Activated CD8-positive, alpha-beta T cell treated with anti-CD3 and anti-CD28 coated beads, Interleukin-2, amount 10 ng/mL, durations not matched to agents 7 days and 5 days (primary cell): ENCODE data around the gene SELENOV. TPM values are rescaled to one million over a fixed set of nuclear protein-coding genes. Genes with fewer than 3 reads are reported as not detected.

Experiments used
- ATAC-seq: fragments of 150-1000 bp; cut with Tn5 transposase; one replicate; pipeline ENCODE4 v1.10.0; 2021; ENCODE audit warnings: moderate library complexity
- CTCF ChIA-PET: fragments of 350-600 bp; sonication (Branson Sonifier 250); formaldehyde crosslinking; loops from one replicate; lab custom pipeline; 2021; ENCODE audit warnings: antibody characterized with exemption; lab: Charles Lee
- POLR2A ChIA-PET: fragments of 350-600 bp; sonication (Branson Sonifier 250); formaldehyde crosslinking; loops from one replicate; lab custom pipeline; 2021; ENCODE audit warnings: antibody characterized with exemption; lab: Charles Lee
- DNase-seq: peaks from one replicate; pipeline ENCODE4 v3.0.0-alpha.2; 2020
- H3K27ac Mint-ChIP-seq: one replicate; pipeline ENCODE4 v1.8.0; 2021; ENCODE audit warnings: mild to moderate bottlenecking, mixed read lengths
- H3K27me3 Mint-ChIP-seq: one replicate; pipeline ENCODE4 v1.8.0; 2021; ENCODE audit warnings: low read depth, mixed read lengths
- H3K36me3 Mint-ChIP-seq: one replicate; pipeline ENCODE4 v1.8.0; 2021; ENCODE audit warnings: low read depth, mixed read lengths
- H3K4me1 Mint-ChIP-seq: one replicate; pipeline ENCODE4 v1.8.0; 2021; ENCODE audit warnings: low read depth, mixed read lengths
- H3K4me3 Mint-ChIP-seq: one replicate; pipeline ENCODE4 v1.8.0; 2021; ENCODE audit warnings: mild to moderate bottlenecking, mixed read lengths
- H3K9me3 Mint-ChIP-seq: one replicate; pipeline ENCODE4 v1.8.0; 2022; ENCODE audit warnings: mixed read lengths; ENCODE audit not compliant: insufficient read depth
- total RNA-seq, 2 experiments: library from RNA; stranded (reverse); gene quantifications; one replicate each; pipeline ENCODE4 v1.2.3, GENCODE V29; 2021

SELENOV gene
- total RNA-seq, 2 experiments from 2014 or later = not detected

DNA sequence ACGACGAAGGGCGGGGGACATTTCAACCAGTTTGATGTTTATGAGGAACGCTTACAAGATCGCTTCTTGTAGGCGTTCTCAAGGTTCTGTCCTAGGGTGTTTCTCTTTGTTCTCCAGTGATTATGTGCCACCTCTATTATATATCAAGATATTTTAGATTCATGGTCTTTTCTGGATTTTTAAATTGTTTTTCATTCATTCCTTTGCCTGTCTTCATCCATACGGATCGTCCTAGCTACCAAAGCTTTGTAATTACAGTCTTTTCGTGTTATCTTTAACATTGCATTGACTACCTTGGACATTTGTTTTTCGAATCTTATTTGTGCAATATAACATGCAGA lies 25.4 kb downstream of the SELENOV start:
- no peak for ATAC-seq
- Mint-ChIP-seq H3K36me3 (peaks cover 15% of the 10 kb centered on the region), H3K27ac (peak overlapping the region; percentile 94), H3K4me1 (peaks cover 61% of the 10 kb centered on the region), H3K9me3 (no peaks in the 10 kb centered on the region), H3K4me3 (peak overlapping the region; percentile 95), H3K27me3 (no peaks in the 10 kb centered on the region)
- ChIA-PET CTCF (interaction anchor here (1.1 to 2.5 kb wide), 3 partner anchors 100 to 133 kb away, joined by 4 to 18 read pairs (median 10); no protein-coding TSS in a partner anchor), POLR2A (interaction anchor here (2.8 to 2.9 kb wide), 2 partner anchors 99 to 105 kb away, joined by 6 to 14 read pairs; partner anchors contain the start of gene RPS16)
- DNase-seq = no peak

DNA sequence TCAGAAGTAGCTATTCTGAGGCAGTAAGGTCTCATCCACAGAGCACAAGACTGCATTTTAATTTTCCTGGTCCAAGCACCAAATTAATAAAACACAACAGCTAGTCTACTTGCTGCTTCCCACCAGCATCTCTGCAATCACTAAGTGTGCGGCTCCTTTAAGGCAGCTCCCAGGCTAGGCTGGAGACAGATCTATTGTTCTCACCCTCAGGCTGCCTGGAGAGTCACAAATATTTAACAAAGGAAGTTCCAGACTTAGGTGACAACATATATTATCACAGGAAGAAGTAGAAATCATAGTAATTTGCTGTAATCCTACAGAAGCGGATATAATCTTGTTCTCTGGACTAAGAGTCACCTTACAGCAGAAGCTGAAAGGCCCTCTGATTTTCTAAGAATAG lies 27.3 kb downstream of the SELENOV start:
- ChIA-PET CTCF (interaction anchor here (0.6 to 5.0 kb wide), 7 partner anchors 9 to 302 kb away, joined by 3 to 26 read pairs (median 4); partner anchors contain the start of genes EID2B and TIMM50), POLR2A (interaction anchor here (1.8 to 2.9 kb wide), 2 partner anchors 97 to 101 kb away, joined by 5 to 6 read pairs; partner anchors contain the start of gene SUPT5H)
- Mint-ChIP-seq H3K4me1 (peaks cover 70% of the 10 kb centered on the region), H3K36me3 (peaks cover 10% of the 10 kb centered on the region), H3K27ac (peak overlapping the region; percentile 43), H3K4me3 (no peak overlapping the region), H3K27me3 (no peaks in the 10 kb centered on the region), H3K9me3 (no peaks in the 10 kb centered on the region)
- ATAC-seq (no peak), DNase-seq (peak; percentile 17)

DNA sequence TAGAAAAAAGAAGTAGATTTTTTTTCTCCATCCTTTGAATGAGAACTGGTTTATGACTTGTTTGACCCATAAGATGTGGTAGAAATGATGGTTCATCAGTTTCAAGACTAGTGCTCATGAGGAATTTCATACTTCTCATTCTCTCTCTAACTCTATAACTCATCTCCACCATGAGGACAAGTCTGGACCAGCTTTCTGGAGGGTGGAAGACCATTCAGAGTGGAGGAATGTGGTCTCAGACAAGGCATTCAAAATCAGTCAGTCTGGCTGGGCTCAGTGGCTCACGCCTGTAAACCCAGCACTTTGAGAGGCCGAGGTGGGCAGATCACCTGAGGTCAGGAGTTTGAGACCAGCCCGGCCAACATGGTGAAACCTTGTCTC lies 28.5 kb downstream of the SELENOV start:
- DNase-seq (peak; percentile 11), ATAC-seq (no peak)
- ChIA-PET CTCF (interaction anchor here (0.8 to 5.0 kb wide), 3 partner anchors 10 to 103 kb away, joined by 3 to 26 read pairs (median 12); partner anchors contain the start of gene EID2B), POLR2A (no interaction called here)
- H3K36me3 Mint-ChIP-seq = peaks cover under 1% of the 10 kb centered on the region
- no peaks in the 10 kb centered on the region for H3K9me3 Mint-ChIP-seq
- H3K4me3 Mint-ChIP-seq = no peak overlapping the region
- H3K27me3 Mint-ChIP-seq = no peaks in the 10 kb centered on the region
- peaks cover 60% of the 10 kb centered on the region for H3K4me1 Mint-ChIP-seq
- no peak overlapping the region for H3K27ac Mint-ChIP-seq

DNA sequence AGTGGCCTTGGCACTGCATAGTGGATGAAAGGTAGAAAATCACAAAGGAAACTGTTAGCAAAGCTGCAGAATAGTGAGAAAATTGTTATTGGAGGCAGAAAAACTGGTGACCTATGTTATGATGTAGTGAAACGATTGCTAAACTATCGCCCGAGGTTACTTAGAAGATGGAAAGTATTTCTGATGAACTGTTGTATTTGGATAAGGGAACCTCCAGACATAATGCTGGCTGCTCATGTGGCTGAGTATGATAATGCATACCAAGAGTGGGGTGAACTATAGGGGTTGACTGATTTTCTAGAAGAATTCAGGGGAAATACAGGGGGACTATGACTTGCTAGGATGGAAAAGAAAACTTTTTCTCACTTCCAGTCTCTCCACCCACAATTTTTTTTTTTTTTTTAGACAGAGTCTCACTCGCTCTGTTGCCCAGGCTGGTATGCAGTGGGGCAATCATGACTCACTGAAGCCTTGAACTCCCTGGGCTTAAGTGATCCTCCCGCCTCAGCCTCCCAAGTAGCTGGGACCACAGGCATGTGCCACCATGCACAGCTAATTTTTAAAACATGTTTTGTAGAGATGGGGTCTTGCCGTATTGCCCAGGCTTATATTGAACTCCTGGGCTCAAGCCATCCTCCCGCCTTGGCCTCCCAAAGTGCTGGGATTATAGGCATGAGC lies 29.4 kb downstream of the SELENOV start:
- Mint-ChIP-seq H3K36me3 (no peaks in the 10 kb centered on the region), H3K4me1 (peaks cover 54% of the 10 kb centered on the region), H3K4me3 (peak overlapping the region; percentile 4), H3K27me3 (no peaks in the 10 kb centered on the region), H3K9me3 (no peaks in the 10 kb centered on the region), H3K27ac (peak overlapping the region; percentile 64)
- no peak for ATAC-seq
- ChIA-PET POLR2A (interaction anchor here (1.7 kb wide), 1 partner anchor 109 kb away, joined by 5 read pairs; the partner anchor contains the start of gene RPS16), CTCF (interaction anchor here (0.8 to 5.0 kb wide), 6 partner anchors 9 to 248 kb away, joined by 3 to 26 read pairs (median 4); partner anchors contain the start of gene EID2B)
- DNase-seq = no peak

DNA sequence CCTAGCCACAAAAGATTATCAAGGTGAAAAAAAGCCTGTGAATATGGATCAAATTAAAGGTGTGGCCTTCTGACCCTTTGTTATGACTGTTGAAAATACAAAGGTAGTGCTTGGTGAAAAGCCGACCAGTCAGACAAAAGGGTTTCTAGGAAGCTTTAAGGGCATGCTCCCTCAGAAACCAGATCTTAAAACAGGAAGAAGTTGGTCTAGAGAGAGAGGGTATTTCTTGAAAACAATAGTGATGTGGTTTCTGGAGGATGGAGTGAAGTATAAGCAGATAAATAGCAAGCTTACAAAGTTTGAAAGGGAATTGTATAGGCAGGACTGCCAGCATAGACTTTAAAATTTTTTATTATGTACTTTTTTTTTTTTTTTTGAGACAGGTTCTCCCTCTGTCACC lies 30.0 kb downstream of the SELENOV start:
- Mint-ChIP-seq H3K4me1 (peaks cover 54% of the 10 kb centered on the region), H3K27ac (peak overlapping the region; percentile 64), H3K4me3 (peak overlapping the region; percentile 4), H3K27me3 (no peaks in the 10 kb centered on the region), H3K36me3 (no peaks in the 10 kb centered on the region), H3K9me3 (no peaks in the 10 kb centered on the region)
- POLR2A ChIA-PET = interaction anchor here (1.7 kb wide), 1 partner anchor 109 kb away, joined by 5 read pairs; the partner anchor contains the start of gene RPS16
- ATAC-seq (peak; percentile 37), DNase-seq (no peak)
- CTCF ChIA-PET = interaction anchor here (1.0 to 5.0 kb wide), 5 partner anchors 9 to 248 kb away, joined by 3 to 26 read pairs (median 4); partner anchors contain the start of gene EID2B

DNA sequence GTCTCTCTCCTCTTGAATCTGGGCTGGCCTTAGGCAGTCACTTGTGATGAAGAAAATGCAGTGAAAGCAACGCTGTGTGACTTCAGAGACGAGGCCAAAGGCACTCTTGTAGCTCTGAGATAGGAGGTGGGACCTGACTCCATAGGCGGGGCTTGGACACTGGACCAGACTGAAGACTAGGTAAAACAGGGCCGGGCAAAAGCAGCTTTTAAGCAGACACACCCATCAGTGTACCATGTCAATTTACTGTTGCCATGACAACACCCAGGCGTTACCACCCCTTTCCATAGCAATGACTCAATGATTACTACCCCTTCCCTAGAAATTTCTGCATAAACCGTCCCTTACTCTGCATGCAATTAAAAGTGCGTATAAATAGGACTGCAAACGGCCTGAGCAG lies 31.7 kb downstream of the SELENOV start:
- H3K36me3 Mint-ChIP-seq = no peaks in the 10 kb centered on the region
- DNase-seq (no peak), ATAC-seq (no peak)
- ChIA-PET CTCF (interaction anchor here (1.2 to 3.1 kb wide), 4 partner anchors 11 to 299 kb away, joined by 3 to 17 read pairs (median 5); no protein-coding TSS in a partner anchor), POLR2A (no interaction called here)
- H3K27me3 Mint-ChIP-seq = no peaks in the 10 kb centered on the region
- H3K9me3 Mint-ChIP-seq = no peaks in the 10 kb centered on the region
- no peak overlapping the region for H3K27ac Mint-ChIP-seq
- no peak overlapping the region for H3K4me3 Mint-ChIP-seq
- H3K4me1 Mint-ChIP-seq = peaks cover 46% of the 10 kb centered on the region

DNA sequence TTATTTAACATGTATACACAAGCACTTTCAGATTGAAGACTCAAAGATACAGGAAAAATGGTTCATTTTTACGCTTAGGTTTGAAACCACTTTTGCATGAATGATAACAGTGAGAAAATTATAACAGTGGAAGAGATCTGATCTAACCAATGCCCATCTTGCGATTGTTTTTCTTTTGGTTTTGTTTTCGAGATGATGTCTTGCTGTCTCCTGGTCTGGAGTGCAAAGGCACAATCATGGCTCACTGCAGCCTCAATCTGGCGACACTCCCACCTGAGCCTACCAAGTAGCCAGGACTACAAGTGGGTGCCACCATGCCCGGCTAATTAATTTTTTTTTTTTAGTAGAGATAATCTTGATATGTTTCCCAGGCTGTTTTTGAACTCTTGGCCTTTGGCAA lies 35.3 kb downstream of the SELENOV start:
- no peak for ATAC-seq
- no peak overlapping the region for H3K4me3 Mint-ChIP-seq
- DNase-seq = no peak
- no peaks in the 10 kb centered on the region for H3K27me3 Mint-ChIP-seq
- no peaks in the 10 kb centered on the region for H3K36me3 Mint-ChIP-seq
- no peak overlapping the region for H3K27ac Mint-ChIP-seq
- H3K9me3 Mint-ChIP-seq = no peaks in the 10 kb centered on the region
- H3K4me1 Mint-ChIP-seq = peaks cover 31% of the 10 kb centered on the region
- POLR2A ChIA-PET = no interaction called here
- CTCF ChIA-PET = interaction anchor here (1.7 to 5.0 kb wide), 3 partner anchors 12 to 123 kb away, joined by 7 to 69 read pairs (median 21); no protein-coding TSS in a partner anchor

DNA sequence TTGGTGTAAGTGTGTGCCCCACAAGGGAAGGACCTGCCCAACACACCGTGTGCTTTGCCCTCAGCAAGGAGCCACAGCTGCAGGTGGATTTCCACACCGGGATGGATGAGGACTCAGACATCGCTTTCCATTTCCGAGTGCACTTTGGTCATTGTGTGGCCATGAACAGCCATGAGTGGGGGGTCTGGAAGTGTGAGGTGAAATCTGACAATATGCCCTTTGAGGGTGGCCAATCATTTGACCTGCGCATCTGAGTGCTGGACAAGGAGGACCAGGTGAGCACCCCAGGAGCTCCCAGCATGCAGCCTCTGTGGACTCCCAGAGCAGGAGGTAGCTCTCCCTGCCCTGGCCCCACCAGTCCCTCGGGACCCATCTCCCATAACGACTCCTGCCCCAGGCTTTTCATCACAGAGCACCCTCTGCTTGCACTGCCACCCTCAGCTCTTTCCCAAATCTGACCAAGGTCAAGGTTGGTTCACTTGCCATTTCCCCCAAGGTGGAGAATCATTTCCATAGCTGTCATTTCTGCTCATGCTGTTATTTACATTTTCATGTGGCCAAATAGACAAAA lies 38.2 kb downstream of the SELENOV start:
- Mint-ChIP-seq H3K27me3 (no peaks in the 10 kb centered on the region), H3K4me3 (no peak overlapping the region), H3K4me1 (peaks cover 28% of the 10 kb centered on the region), H3K36me3 (no peaks in the 10 kb centered on the region), H3K9me3 (no peaks in the 10 kb centered on the region), H3K27ac (peak overlapping the region; percentile 60)
- no peak for ATAC-seq
- DNase-seq = no peak
- ChIA-PET CTCF (interaction anchor here (0.9 to 5.0 kb wide), 4 partner anchors 8 to 290 kb away, joined by 4 to 69 read pairs (median 12); no protein-coding TSS in a partner anchor), POLR2A (no interaction called here)

DNA sequence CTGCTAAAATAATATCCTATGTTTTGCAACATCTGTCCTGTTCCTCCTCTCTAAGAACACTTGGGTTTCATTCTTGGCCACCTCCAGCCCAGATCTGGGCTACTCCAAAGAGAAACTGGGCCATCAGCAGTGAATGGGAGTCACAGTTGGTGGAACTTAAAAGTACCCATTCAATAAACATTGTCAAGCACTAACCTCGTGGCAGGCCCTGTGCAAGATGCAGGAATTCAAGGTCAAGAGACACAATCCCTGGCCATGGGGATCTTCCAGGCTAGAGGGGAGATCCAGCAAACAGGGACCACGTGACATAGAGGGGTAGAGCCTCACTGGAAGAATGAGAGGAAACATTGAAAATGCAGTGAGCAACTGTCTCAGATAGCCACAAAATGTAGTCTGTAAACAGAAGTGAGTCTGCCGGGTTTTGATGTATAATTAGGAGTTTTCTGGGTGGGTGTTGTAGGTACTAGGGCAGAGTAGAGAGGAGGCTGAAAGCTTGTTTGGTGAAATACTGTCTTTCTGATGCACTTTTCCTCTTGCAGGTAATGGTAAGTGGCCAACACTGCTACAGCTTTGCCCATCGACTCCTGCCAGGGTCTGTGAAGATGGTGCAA lies 39.9 kb downstream of the SELENOV start:
- Mint-ChIP-seq H3K27me3 (no peaks in the 10 kb centered on the region), H3K36me3 (no peaks in the 10 kb centered on the region), H3K4me3 (no peak overlapping the region), H3K9me3 (no peaks in the 10 kb centered on the region), H3K4me1 (peaks cover 41% of the 10 kb centered on the region), H3K27ac (no peak overlapping the region)
- CTCF ChIA-PET = interaction anchor here (5.0 kb wide), 1 partner anchor 118 kb away, joined by 69 read pairs; no protein-coding TSS in a partner anchor
- POLR2A ChIA-PET = interaction anchor here (0.5 kb wide), 1 partner anchor 263 kb away, joined by 3 read pairs; no protein-coding TSS in a partner anchor
- ATAC-seq = no peak
- DNase-seq = no peak

DNA sequence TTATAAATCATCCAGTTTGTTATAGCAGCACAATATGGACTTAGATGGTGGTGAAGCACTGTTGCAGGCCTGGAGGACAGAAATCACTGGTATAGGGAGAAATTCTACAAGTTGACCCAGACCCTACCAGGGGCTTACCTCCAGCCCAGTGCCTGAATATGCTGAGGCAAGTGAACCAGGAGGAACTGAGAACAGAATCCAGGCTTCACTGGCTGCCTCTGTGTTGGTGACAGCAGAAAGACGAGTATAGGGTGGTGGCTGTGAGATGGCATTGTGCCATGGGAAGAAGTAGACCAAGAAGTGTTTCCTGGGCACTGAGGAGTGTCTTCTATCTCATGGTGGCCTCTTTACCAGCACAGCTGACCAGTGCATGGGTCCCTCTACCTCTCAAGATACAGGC lies 40.9 kb downstream of the SELENOV start:
- CTCF ChIA-PET = interaction anchor here (1.0 kb wide), 1 partner anchor 14 kb away, joined by 3 read pairs; no protein-coding TSS in a partner anchor
- H3K27me3 Mint-ChIP-seq = no peaks in the 10 kb centered on the region
- no peaks in the 10 kb centered on the region for H3K36me3 Mint-ChIP-seq
- ATAC-seq (no peak), DNase-seq (no peak)
- H3K4me1 Mint-ChIP-seq = peaks cover 41% of the 10 kb centered on the region
- POLR2A ChIA-PET = no interaction called here
- H3K4me3 Mint-ChIP-seq = no peak overlapping the region
- no peak overlapping the region for H3K27ac Mint-ChIP-seq
- H3K9me3 Mint-ChIP-seq = no peaks in the 10 kb centered on the region
